ENCODE measurements around the gene RAB44. TPM values are rescaled to one million over a fixed set of nuclear protein-coding genes. Genes with fewer than 3 reads are reported as not detected.

RAB44 gene
- total RNA-seq, 1 donor from 2014 or later: 0.16 TPM

GRCh38 chr6:36649701-36650484, 47.7 kb upstream of the RAB44 start:
- H3K27ac ChIP-seq (ENCODE audit: low read depth, low read length): no peak overlapping the region
- H3K4me3 ChIP-seq (ENCODE audit: insufficient read depth, low read depth, low read length): no peak overlapping the region
- H2AFZ ChIP-seq (ENCODE audit: low read depth, low read length): no peak overlapping the region

GRCh38 chr6:36650848-36651478, 46.7 kb upstream of the RAB44 start:
- Histone ChIP-seq H2AFZ (ENCODE audit: low read depth, low read length) (no peak overlapping the region), H3K9ac (ENCODE audit: low read length) (no peak overlapping the region), H3K4me2 (ENCODE audit: low read length) (no peak overlapping the region), H3K27ac (ENCODE audit: low read depth, low read length) (no peak overlapping the region), H3K27me3 (ENCODE audit: insufficient read depth, low read length) (peaks cover 6% of the 10 kb centered on the region), H3K36me3 (ENCODE audit: insufficient read depth, low read length) (no peaks in the 10 kb centered on the region), H4K20me1 (ENCODE audit: insufficient read depth, low read length) (no peaks in the 10 kb centered on the region), H3K79me2 (ENCODE audit: insufficient read depth, low read length) (no peaks in the 10 kb centered on the region), H3K4me3 (ENCODE audit: insufficient read depth, low read depth, low read length) (no peak overlapping the region), H3K4me1 (ENCODE audit: insufficient read depth, low read length) (no peaks in the 10 kb centered on the region), H3K9me3 (ENCODE audit: insufficient read depth, low read depth, low read length) (no peaks in the 10 kb centered on the region)
- Mint-ChIP-seq H3K9me3 (ENCODE audit: unreplicated experiment) (no peaks in the 10 kb centered on the region), H3K4me1 (ENCODE audit: low read depth, unreplicated experiment) (peaks cover 17% of the 10 kb centered on the region), H3K27me3 (ENCODE audit: low read depth, unreplicated experiment) (peaks cover 13% of the 10 kb centered on the region), H3K4me3 (ENCODE audit: unreplicated experiment) (no peak overlapping the region), H3K27ac (ENCODE audit: unreplicated experiment) (no peak overlapping the region), H3K36me3 (ENCODE audit: low read depth, unreplicated experiment) (no peaks in the 10 kb centered on the region)
- TF ChIP-seq EZH2 (IDR thresholded peaks at IDR 0.05; ENCODE audit: insufficient read depth, low read length): no peak
- no peak for TF ChIP-seq CTCF (IDR thresholded peaks at IDR 0.05; ENCODE audit: insufficient read depth, low read depth, low read length)
- DNase-seq (ENCODE audit: low read depth) (no peak), FAIRE-seq (no peak)

More at GRCh38 chr6:36649701-36650484, 47.7 kb upstream of the RAB44 start:
- Histone ChIP-seq H3K27me3 (ENCODE audit: insufficient read depth, low read length) (peaks cover 6% of the 10 kb centered on the region), H3K4me2 (ENCODE audit: low read length) (no peak overlapping the region), H3K9ac (ENCODE audit: low read length) (no peak overlapping the region), H3K79me2 (ENCODE audit: insufficient read depth, low read length) (no peaks in the 10 kb centered on the region), H3K9me3 (ENCODE audit: insufficient read depth, low read depth, low read length) (no peaks in the 10 kb centered on the region), H3K4me1 (ENCODE audit: insufficient read depth, low read length) (no peaks in the 10 kb centered on the region), H4K20me1 (ENCODE audit: insufficient read depth, low read length) (no peaks in the 10 kb centered on the region), H3K36me3 (ENCODE audit: insufficient read depth, low read length) (no peaks in the 10 kb centered on the region)
- Mint-ChIP-seq H3K27me3 (ENCODE audit: low read depth, unreplicated experiment) (peaks cover 12% of the 10 kb centered on the region), H3K4me3 (ENCODE audit: unreplicated experiment) (no peak overlapping the region), H3K9me3 (ENCODE audit: unreplicated experiment) (no peaks in the 10 kb centered on the region), H3K27ac (ENCODE audit: unreplicated experiment) (no peak overlapping the region), H3K4me1 (ENCODE audit: low read depth, unreplicated experiment) (peaks cover 11% of the 10 kb centered on the region), H3K36me3 (ENCODE audit: low read depth, unreplicated experiment) (no peaks in the 10 kb centered on the region)
- no peak for DNase-seq (ENCODE audit: low read depth)
- no peak for FAIRE-seq
- no peak for TF ChIP-seq CTCF (IDR thresholded peaks at IDR 0.05; ENCODE audit: insufficient read depth, low read depth, low read length)
- no peak for TF ChIP-seq EZH2 (IDR thresholded peaks at IDR 0.05; ENCODE audit: insufficient read depth, low read length)

Data from astrocyte (in vitro differentiated cells and primary cell).